Mesenchymal stem cell (in vitro differentiated cells and primary cell): ENCODE results near the gene ASPRV1.

Source experiments
- DNase-seq: peaks from one replicate; pipeline ENCODE4 v3.0.0-alpha.2; 2013
- H2AFZ ChIP-seq: one replicate; pipeline ENCODE4 v1.6.1; 2013; ENCODE audit warnings: low read depth, mild to moderate bottlenecking, control low read depth, inconsistent platforms, low read length, moderate library complexity
- H2AK5ac ChIP-seq: 2 replicates; pipeline ENCODE4 v1.6.1; 2013; ENCODE audit warnings: low read length, moderate library complexity, mild to moderate bottlenecking, inconsistent platforms; ENCODE audit not compliant: severe bottlenecking
- H2BK120ac ChIP-seq: one replicate; pipeline ENCODE4 v1.6.1; 2013; ENCODE audit warnings: low read depth, mild to moderate bottlenecking, inconsistent platforms, low read length, moderate library complexity
- H2BK12ac ChIP-seq, 2 experiments: one replicate each; pipeline ENCODE4 v1.6.1; 2013; ENCODE audit warnings: inconsistent platforms in 2 of 2, low read length in 2 of 2, mild to moderate bottlenecking in 2 of 2, moderate library complexity in 2 of 2, control low read depth in 1 of 2
- H2BK15ac ChIP-seq: one replicate; pipeline ENCODE4 v1.6.1; 2013; ENCODE audit warnings: mild to moderate bottlenecking, low read depth, inconsistent platforms; ENCODE audit not compliant: poor library complexity, severe bottlenecking
- H2BK5ac ChIP-seq: 2 replicates; pipeline ENCODE4 v1.6.1; 2013; ENCODE audit warnings: low read depth, mild to moderate bottlenecking, low read length, control low read depth, inconsistent platforms; ENCODE audit not compliant: poor library complexity, severe bottlenecking
- H3K14ac ChIP-seq, 2 experiments: one replicate each; pipeline ENCODE4 v1.6.1; 2013; ENCODE audit warnings: inconsistent platforms in 2 of 2, low read length in 2 of 2, control low read depth in 1 of 2, mild to moderate bottlenecking in 1 of 2, moderate library complexity in 1 of 2
- H3K18ac ChIP-seq, 2 experiments: one replicate each; pipeline ENCODE4 v1.6.1; 2013; ENCODE audit warnings: inconsistent platforms in 2 of 2, low read length in 2 of 2, control low read depth in 1 of 2, low read depth in 1 of 2, mild to moderate bottlenecking in 1 of 2
- H3K23ac ChIP-seq, 2 experiments: one replicate each; pipeline ENCODE4 v1.6.1; 2013; ENCODE audit warnings: inconsistent platforms in 2 of 2, low read length in 2 of 2, mild to moderate bottlenecking in 2 of 2, moderate library complexity in 2 of 2, control low read depth in 1 of 2
- H3K27ac ChIP-seq: 2 replicates; pipeline ENCODE4 v1.5.1; 2013; ENCODE audit warnings: mild to moderate bottlenecking, moderate library complexity, low read length, control low read depth, inconsistent platforms; ENCODE audit not compliant: poor library complexity, severe bottlenecking
- H3K27me3 ChIP-seq, 2 experiments: 2 replicates each; pipeline versions ENCODE4 v1.6.1 to v1.7.0; 2013; ENCODE audit warnings: low read length in 2 of 2, mild to moderate bottlenecking in 2 of 2, moderate library complexity in 2 of 2, control low read depth in 1 of 2, inconsistent platforms in 1 of 2; ENCODE audit not compliant: control insufficient read depth in 1 of 2, insufficient read depth in 1 of 2
- H3K36me3 ChIP-seq, 2 experiments: 2 replicates each; pipeline versions ENCODE4 v1.6.1 to v1.7.0; 2013; ENCODE audit warnings: low read length in 2 of 2, control low read depth in 1 of 2, inconsistent platforms in 1 of 2, low read depth in 1 of 2, mild to moderate bottlenecking in 1 of 2; ENCODE audit not compliant: insufficient read depth in 2 of 2, control insufficient read depth in 1 of 2
- H3K4ac ChIP-seq, 2 experiments: one replicate each; pipeline ENCODE4 v1.6.1; 2013; ENCODE audit warnings: inconsistent platforms in 2 of 2, low read length in 2 of 2, mild to moderate bottlenecking in 2 of 2, moderate library complexity in 2 of 2, control low read depth in 1 of 2, low read depth in 1 of 2
- H3K4me1 ChIP-seq: 2 replicates; pipeline ENCODE4 v1.6.1; 2013; ENCODE audit warnings: low read depth, low read length, control low read depth; ENCODE audit not compliant: control insufficient read depth, insufficient read depth
- H3K4me2 ChIP-seq: 2 replicates; pipeline ENCODE4 v1.6.1; 2013; ENCODE audit warnings: low read length, mild to moderate bottlenecking, inconsistent platforms; ENCODE audit not compliant: poor library complexity, severe bottlenecking
- H3K4me3 ChIP-seq, 2 experiments: 2 replicates each; pipeline versions ENCODE4 v1.5.1 to v1.7.0; 2013; ENCODE audit warnings: low read length in 2 of 2, mild to moderate bottlenecking in 2 of 2, control low read depth in 1 of 2, low read depth in 1 of 2; ENCODE audit not compliant: insufficient read depth in 1 of 2
- H3K79me1 ChIP-seq: replicated peaks from 2 replicates; pipeline ENCODE4 v1.6.1; 2013; ENCODE audit warnings: mild to moderate bottlenecking, control low read depth, low read length, inconsistent platforms; ENCODE audit not compliant: poor library complexity, severe bottlenecking
- H3K9ac ChIP-seq: 2 replicates; pipeline ENCODE4 v1.7.0; 2013; ENCODE audit warnings: mild to moderate bottlenecking, low read length, moderate library complexity
- H3K9me3 ChIP-seq: 2 replicates; pipeline ENCODE4 v1.7.0; 2013; ENCODE audit warnings: mild to moderate bottlenecking, low read length; ENCODE audit not compliant: control insufficient read depth
- H4K8ac ChIP-seq: one replicate; pipeline ENCODE4 v1.6.1; 2013; ENCODE audit warnings: inconsistent platforms, mild to moderate bottlenecking, low read length, moderate library complexity
- H4K91ac ChIP-seq: one replicate; pipeline ENCODE4 v1.6.1; 2013; ENCODE audit warnings: mild to moderate bottlenecking, low read length, inconsistent platforms
- WGBS: methylation state at CpG from one replicate; pipeline ENCODE4 v1.1.7; 2013; ENCODE audit warnings: mixed read lengths; 5-methylcytosine and 5-hydroxymethylcytosine counted together

ASPRV1 gene

GRCh38 chr2:69959425-69959824 is 2.0 kb downstream of the ASPRV1 start:
- WGBS = 82% methylated on average over 5 of the region's 5 CpGs
- H3K27me3 ChIP-seq = peaks cover 38 to 55% of the 10 kb centered on the region in 2 experiments

GRCh38 chr2:69958480-69958879 is 3.0 kb downstream of the ASPRV1 start:
- H2AFZ ChIP-seq = no peak overlapping the region
- H2BK120ac ChIP-seq = no peak overlapping the region
- H2BK15ac ChIP-seq = no peak overlapping the region
- no peak overlapping the region for H3K14ac ChIP-seq
- no peak overlapping the region for H3K18ac ChIP-seq
- H3K4ac ChIP-seq = no peak overlapping the region
- H3K79me1 ChIP-seq = no peaks in the 10 kb centered on the region
- 90% methylated on average over 6 of the region's 6 CpGs for WGBS
- H2AK5ac ChIP-seq = no peak overlapping the region
- DNase-seq = no peak
- no peak overlapping the region for H3K27ac ChIP-seq
- H3K23ac ChIP-seq = no peak overlapping the region
- no peak overlapping the region for H3K9ac ChIP-seq
- H3K4me1 ChIP-seq = no peaks in the 10 kb centered on the region
- no peak overlapping the region for H3K4me3 ChIP-seq
- H3K4me2 ChIP-seq = no peak overlapping the region
- no peak overlapping the region for H2BK12ac ChIP-seq
- H4K8ac ChIP-seq = no peak overlapping the region
- H3K9me3 ChIP-seq = no peaks in the 10 kb centered on the region
- H3K36me3 ChIP-seq = no peaks in the 10 kb centered on the region
- H4K91ac ChIP-seq = no peak overlapping the region
- peaks cover 38 to 55% of the 10 kb centered on the region in 2 experiments for H3K27me3 ChIP-seq
- no peak overlapping the region for H2BK5ac ChIP-seq

More at GRCh38 chr2:69959425-69959824, 2.0 kb downstream of the ASPRV1 start:
- Histone ChIP-seq H3K4me1 (no peaks in the 10 kb centered on the region), H2AFZ (no peak overlapping the region), H3K23ac (no peak overlapping the region), H3K27ac (no peak overlapping the region), H3K4me3 (no peak overlapping the region), H2AK5ac (no peak overlapping the region), H2BK5ac (no peak overlapping the region), H3K9ac (no peak overlapping the region), H2BK15ac (no peak overlapping the region), H2BK120ac (no peak overlapping the region), H3K4ac (no peak overlapping the region), H3K79me1 (no peaks in the 10 kb centered on the region), H3K36me3 (no peaks in the 10 kb centered on the region), H2BK12ac (no peak overlapping the region), H3K14ac (no peak overlapping the region), H3K9me3 (no peaks in the 10 kb centered on the region), H4K91ac (no peak overlapping the region), H3K18ac (no peak overlapping the region), H4K8ac (no peak overlapping the region), H3K4me2 (no peak overlapping the region)
- no peak for DNase-seq

GRCh38 chr2:69957965-69958364 is 3.5 kb downstream of the ASPRV1 start:
- Histone ChIP-seq H3K9me3 (no peaks in the 10 kb centered on the region), H3K9ac (no peak overlapping the region), H3K14ac (no peak overlapping the region), H3K4ac (no peak overlapping the region), H3K27ac (no peak overlapping the region), H2BK5ac (no peak overlapping the region), H2BK12ac (no peak overlapping the region), H3K23ac (no peak overlapping the region), H3K27me3 (peaks cover 38 to 54% of the 10 kb centered on the region in 2 experiments), H3K4me2 (no peak overlapping the region), H3K36me3 (no peaks in the 10 kb centered on the region), H3K79me1 (no peaks in the 10 kb centered on the region), H4K8ac (no peak overlapping the region), H2BK120ac (no peak overlapping the region), H3K4me3 (no peak overlapping the region), H4K91ac (no peak overlapping the region), H3K4me1 (no peaks in the 10 kb centered on the region), H3K18ac (no peak overlapping the region), H2BK15ac (no peak overlapping the region), H2AFZ (no peak overlapping the region), H2AK5ac (no peak overlapping the region)
- DNase-seq = no peak
- WGBS = 81% methylated on average over 8 of the region's 8 CpGs

DNA sequence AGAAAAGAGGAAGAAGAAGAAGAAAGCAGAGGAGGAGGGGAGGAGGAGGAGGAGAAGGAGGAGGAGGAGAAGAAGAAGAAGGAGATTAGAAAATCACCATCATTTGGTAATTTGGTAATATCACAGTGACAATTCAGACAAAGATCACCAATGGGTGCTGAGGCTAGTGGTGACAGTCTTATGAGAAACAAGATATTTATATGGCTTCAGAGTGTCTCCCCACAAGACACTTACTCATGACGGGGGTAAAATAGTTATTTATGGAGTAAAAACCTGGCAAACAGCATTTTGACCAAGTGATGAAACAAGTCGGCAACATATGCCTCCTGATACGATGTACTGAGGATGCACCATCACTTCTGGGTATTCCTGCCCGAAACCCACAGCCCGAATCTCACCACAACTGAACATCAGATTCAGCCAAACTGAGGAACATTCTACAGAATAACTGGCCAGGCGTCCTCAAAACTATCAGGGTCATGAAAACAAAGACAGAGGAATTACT is 4.9 kb downstream of the ASPRV1 start:
- Histone ChIP-seq H3K79me1 (no peaks in the 10 kb centered on the region), H3K18ac (no peak overlapping the region), H3K4ac (no peak overlapping the region), H2BK5ac (no peak overlapping the region), H4K91ac (no peak overlapping the region), H3K27me3 (peaks cover 38 to 49% of the 10 kb centered on the region in 2 experiments), H2BK15ac (no peak overlapping the region), H2BK120ac (no peak overlapping the region), H3K4me1 (no peaks in the 10 kb centered on the region), H3K14ac (no peak overlapping the region), H3K36me3 (no peaks in the 10 kb centered on the region), H4K8ac (no peak overlapping the region), H3K27ac (no peak overlapping the region), H2AFZ (no peak overlapping the region), H3K4me2 (no peak overlapping the region), H3K4me3 (no peak overlapping the region), H3K9ac (no peak overlapping the region), H2BK12ac (no peak overlapping the region), H3K23ac (no peak overlapping the region), H3K9me3 (no peaks in the 10 kb centered on the region), H2AK5ac (no peak overlapping the region)
- DNase-seq = no peak
- WGBS = 95% methylated on average over 5 of the region's 6 CpGs
